Measurements from ENCODE around the gene NCEH1. TPM values are rescaled to one million over a fixed set of nuclear protein-coding genes. Genes with fewer than 3 reads are reported as not detected.

Gene NCEH1
- total and polyA plus RNA-seq, 10 of the 15 experiments (the other 5 are each of a cell fraction or from before 2014, with no cell fraction given), result 1.8 to 8.1 (median 4.5) TPM

GRCh38 chr3:172640751-172641150 is 70.1 kb downstream of the NCEH1 start (continued):
- TF ChIP-seq ZBTB40 (IDR thresholded peaks at IDR 0.05; ENCODE audit: borderline replicate concordance) (no peak), FOS (IDR thresholded peaks at IDR 0.05; ENCODE audit: borderline replicate concordance, extremely low read depth, insufficient read length) (no peak), WRNIP1 (IDR thresholded peaks at IDR 0.05; ENCODE audit: borderline replicate concordance, low read depth, low read length) (no peak), ZNF217 (IDR thresholded peaks at IDR 0.05) (no peak), POLR2A (IDR thresholded peaks at IDR 0.05; ENCODE audit: low read depth, low read length) (no peak), PAX5 (IDR thresholded peaks at IDR 0.05; ENCODE audit: borderline replicate concordance, low read depth, low read length) (no peak), CEBPB (IDR thresholded peaks at IDR 0.05; ENCODE audit: borderline replicate concordance in 1 of 2, low read depth in 2 of 2, low read length in 2 of 2) (no peak), SMAD1 (IDR thresholded peaks at IDR 0.05; ENCODE audit: low read depth, partially characterized antibody) (no peak)

GRCh38 chr3:172635588-172635987 is 75.3 kb downstream of the NCEH1 start:
- no peaks in the 10 kb centered on the region for H3K79me2 ChIP-seq (ENCODE audit: control insufficient read depth, insufficient read depth, low read length)
- ATAC-seq, result peak; percentile 100
- no peak overlapping the region for H3K4me3 ChIP-seq
- H3K36me3 ChIP-seq (ENCODE audit: control insufficient read depth in 2 of 2, insufficient read depth in 2 of 2, low read length in 1 of 2), result no peaks in the 10 kb centered on the region; a peak in 1 of 4 replicates
- no peaks in the 10 kb centered on the region for H4K20me1 ChIP-seq (ENCODE audit: control insufficient read depth, insufficient read depth)
- H3K27me3 ChIP-seq (replicated peaks in 1 of 2; ENCODE audit: control insufficient read depth in 2 of 2, insufficient read depth in 2 of 2, low read length in 1 of 2), result no peaks in the 10 kb centered on the region
- intact Hi-C loops (cut with micrococcal nuclease; ENCODE audit: unreplicated experiment), result no loop called here
- FAIRE-seq, result no peak
- no peak overlapping the region for H3K9ac ChIP-seq (ENCODE audit: control insufficient read depth, insufficient read depth, low read length)
- POLR2A ChIA-PET, result interaction anchor here (0.6 kb wide), 1 partner anchor 24 kb away, joined by 3 read pairs; no protein-coding TSS in a partner anchor
- no peaks in the 10 kb centered on the region for H3K9me3 ChIP-seq (replicated peaks; ENCODE audit: control insufficient read depth, insufficient read depth, low read length)
- in situ Hi-C loops (cut with MboI), result no loop called here
- peak overlapping the region; percentile 46; the same call in 1 of the 2 replicates for H2AFZ ChIP-seq (ENCODE audit: control insufficient read depth, low read depth, low read length)
- WGBS (ENCODE audit: insufficient coverage, insufficient replicate concordance, low lambda C conversion rate, missing lambda C conversion rate), result 37% methylated on average over 3 of the region's 3 CpGs
- BruUV-seq (replicated peaks), result no TSS peak
- no peak overlapping the region for H3K4me2 ChIP-seq (ENCODE audit: control insufficient read depth, insufficient read depth)
- DNase-seq (ENCODE audit: low read depth, low spot score), result peak; percentile 43
- CTCF ChIA-PET, result interaction anchor here (0.7 to 5.2 kb wide), 14 partner anchors 9 to 174 kb away, joined by 3 to 24 read pairs (median 5); no protein-coding TSS in a partner anchor
- H3K27ac ChIP-seq (ENCODE audit: control insufficient read depth, insufficient read depth), result no peak overlapping the region
- peaks cover 3% of the 10 kb centered on the region for H3K4me1 ChIP-seq (ENCODE audit: control insufficient read depth, insufficient read depth, low read length)
- SMC1A ChIA-PET (ENCODE audit: uncharacterized antibody, unreplicated experiment), result interaction anchor here (1.0 to 2.7 kb wide), 7 partner anchors 10 to 148 kb away, joined by 3 to 12 read pairs (median 4); no protein-coding TSS in a partner anchor
- RAD21 ChIA-PET (ENCODE audit: unreplicated experiment), result interaction anchor here (0.9 to 1.9 kb wide), 3 partner anchors 16 to 116 kb away, joined by 3 to 9 read pairs (median 4); no protein-coding TSS in a partner anchor
- no peak for TF ChIP-seq MEF2A (IDR thresholded peaks at IDR 0.05; ENCODE audit: insufficient read depth, low read depth, low read length)
- peak; percentile 27; the same call in 1 of the 2 replicates for TF ChIP-seq JUND (IDR thresholded peaks at IDR 0.05; ENCODE audit: low read depth, low read length)
- TF ChIP-seq BCL11A (IDR thresholded peaks at IDR 0.05; ENCODE audit: low read depth, low read length), result 0 out of 2 replicates have a peak, but pooled peaks have one; percentile 20
- no peak for TF ChIP-seq BRCA1 (IDR thresholded peaks at IDR 0.05; ENCODE audit: low read depth, low read length)
- TF ChIP-seq E2F8 (IDR thresholded peaks at IDR 0.05; ENCODE audit: low read depth, partially characterized antibody), result no peak
- no peak for TF ChIP-seq CREB1 (IDR thresholded peaks at IDR 0.05; ENCODE audit: low read depth)
- peak; percentile 45; the same call in 1 of the 2 replicates for TF ChIP-seq IKZF1 (conservative IDR thresholded peaks at IDR 0.05)
- peak; percentile 47; a peak in 2 of 4 replicates for TF ChIP-seq IKZF2 (IDR thresholded peaks at IDR 0.05)
- no peak for TF ChIP-seq TCF3 (IDR thresholded peaks at IDR 0.05; ENCODE audit: borderline replicate concordance, insufficient read depth, low read depth, low read length)
- no peak for TF ChIP-seq CBX3 (IDR thresholded peaks at IDR 0.05; ENCODE audit: borderline replicate concordance, low read depth)
